HG02884 (cell line): ENCODE measurements around the gene GPR132.

Source experiments
- ATAC-seq: cut with Tn5 transposase; IDR thresholded peaks from one replicate; pipeline ENCODE4 v1.9.1; 2021; ENCODE audit warnings: mild to moderate bottlenecking, moderate library complexity; ENCODE audit not compliant: unreplicated experiment

GPR132 gene

DNA sequence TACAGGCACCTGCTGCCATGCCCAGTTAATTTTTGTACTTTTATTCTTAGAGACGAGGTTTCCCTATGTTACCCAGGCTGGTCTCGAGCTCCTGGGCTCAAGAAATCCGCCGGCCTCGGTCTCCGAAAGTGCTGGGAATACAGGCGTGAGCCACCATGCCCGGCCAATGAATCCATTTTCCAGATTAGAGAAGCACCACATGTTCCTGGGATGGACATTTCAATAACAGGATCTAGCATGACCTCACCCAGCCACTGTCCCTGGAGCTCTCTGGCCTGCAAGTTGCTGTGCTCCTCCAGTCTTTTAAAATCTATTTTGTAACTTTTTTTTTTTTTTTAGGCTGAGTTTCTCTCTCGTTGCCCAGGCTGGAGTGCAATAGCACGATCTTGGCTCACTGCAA lies 2.2 kb downstream of the GPR132 start:
- ATAC-seq = no peak

DNA sequence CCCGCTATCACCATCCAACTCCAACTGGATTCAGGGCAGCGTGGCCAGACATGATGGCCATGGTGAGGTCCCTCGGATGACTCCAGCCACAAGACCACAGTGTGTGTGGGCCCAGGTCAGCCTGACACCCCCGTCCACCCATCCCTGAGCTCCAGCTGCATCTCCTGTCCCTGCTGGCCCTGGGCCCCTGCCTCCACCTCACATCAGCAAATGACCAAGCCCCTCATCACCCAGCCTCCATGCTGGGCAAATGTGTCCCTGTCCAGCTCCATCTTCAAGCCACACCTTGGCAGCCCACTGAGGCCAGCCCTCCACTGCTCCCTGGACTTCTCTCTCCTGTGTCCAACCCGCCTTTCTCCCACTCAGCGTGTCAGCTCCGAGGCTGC lies 3.2 kb downstream of the GPR132 start:
- ATAC-seq = no peak

DNA sequence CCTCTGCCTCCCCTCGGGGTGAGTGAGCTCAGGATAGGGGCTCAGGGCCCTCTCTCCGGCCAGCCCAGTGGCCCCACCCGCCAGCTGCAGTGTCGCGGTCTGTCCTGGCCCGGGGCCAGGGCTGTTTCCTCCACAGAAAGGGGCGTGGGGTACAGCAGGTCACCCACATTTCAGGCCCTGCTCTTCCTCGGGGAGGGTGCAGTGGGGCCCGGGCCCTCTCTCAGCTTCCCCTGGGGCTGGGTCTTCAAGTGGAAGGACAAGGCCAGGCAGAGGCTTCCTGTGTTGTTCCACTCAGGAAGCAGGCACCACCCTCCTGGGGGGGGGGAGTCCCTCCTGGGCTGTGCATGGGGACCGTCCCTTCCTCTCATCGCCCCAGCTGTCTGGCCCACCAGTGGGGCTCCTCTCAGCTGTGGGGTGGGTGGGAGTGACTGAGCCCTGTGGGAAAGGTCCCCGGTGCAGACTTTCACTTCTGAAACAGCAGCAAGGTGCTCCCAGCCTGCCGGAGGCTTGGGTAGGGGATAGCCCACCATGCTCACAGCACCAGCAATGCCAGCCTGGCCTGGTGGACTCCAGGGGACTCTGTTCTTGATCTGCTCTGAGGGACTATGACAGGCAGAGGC lies 3.7 kb downstream of the GPR132 start:
- ATAC-seq = no peak

DNA sequence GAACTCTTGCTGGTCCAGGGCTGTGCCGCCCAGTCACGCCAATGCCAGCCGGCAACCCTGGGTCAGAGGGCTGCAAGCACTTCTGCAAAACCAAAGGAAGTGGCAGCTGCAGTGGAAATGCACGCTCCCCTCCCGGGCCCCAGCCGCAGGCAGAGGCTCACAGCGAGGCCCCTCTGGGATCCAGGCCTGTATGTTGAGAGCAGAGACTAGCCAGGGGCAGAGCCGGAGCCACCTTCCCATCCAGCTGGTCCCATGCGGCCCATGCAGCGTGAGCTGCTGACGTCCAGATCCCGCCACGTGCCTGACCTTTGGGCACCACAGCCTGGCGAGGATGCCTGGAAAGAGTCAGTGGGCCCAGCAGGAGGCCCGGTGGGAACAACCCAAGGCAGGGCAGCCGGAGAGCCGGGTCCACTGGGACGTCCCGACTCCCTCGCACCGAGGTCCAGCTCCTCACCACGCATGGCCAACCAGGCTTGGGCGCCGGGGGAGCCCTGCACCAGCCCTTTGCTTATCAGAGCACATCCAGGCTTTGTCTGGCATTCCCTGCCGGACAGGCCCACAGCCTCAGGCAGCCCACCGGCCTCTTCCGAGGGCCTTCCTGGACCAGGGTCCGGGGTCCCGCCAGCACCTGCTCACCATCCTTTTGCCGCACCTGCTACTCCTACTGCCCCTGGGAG lies 4.3 kb downstream of the GPR132 start:
- ATAC-seq = no peak

DNA sequence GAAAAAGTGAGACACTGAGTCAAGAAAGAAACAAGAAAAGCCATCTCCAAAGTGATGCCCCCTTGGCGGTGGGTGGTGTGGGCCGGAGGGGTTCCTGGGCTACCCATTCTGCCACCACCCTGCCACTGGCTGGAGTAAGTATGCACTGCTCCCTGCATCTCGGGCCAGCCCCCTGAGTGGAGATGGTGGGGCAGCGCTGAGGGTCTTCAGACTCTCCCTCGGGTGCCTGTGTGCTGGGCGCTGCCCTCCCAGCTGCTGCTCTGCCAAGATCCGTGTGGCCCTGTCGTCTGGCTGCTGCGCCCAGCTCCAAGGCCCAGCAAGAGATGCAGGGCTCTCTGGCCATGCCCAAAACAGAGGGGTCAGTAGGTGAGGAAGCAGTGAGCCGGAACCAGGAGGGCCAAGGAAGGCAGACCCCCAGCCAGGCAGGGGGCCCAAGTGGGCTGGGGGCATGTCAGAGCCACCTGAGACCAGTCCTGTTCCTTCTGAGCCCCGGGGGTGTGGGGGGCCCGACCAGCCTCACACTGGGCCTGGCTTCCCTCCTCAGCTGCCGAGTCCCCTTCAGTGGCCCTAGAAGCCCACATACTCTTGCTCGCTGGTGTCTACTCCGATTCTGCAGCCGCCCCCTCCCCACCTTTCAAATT lies 5.2 kb downstream of the GPR132 start:
- no peak for ATAC-seq

DNA sequence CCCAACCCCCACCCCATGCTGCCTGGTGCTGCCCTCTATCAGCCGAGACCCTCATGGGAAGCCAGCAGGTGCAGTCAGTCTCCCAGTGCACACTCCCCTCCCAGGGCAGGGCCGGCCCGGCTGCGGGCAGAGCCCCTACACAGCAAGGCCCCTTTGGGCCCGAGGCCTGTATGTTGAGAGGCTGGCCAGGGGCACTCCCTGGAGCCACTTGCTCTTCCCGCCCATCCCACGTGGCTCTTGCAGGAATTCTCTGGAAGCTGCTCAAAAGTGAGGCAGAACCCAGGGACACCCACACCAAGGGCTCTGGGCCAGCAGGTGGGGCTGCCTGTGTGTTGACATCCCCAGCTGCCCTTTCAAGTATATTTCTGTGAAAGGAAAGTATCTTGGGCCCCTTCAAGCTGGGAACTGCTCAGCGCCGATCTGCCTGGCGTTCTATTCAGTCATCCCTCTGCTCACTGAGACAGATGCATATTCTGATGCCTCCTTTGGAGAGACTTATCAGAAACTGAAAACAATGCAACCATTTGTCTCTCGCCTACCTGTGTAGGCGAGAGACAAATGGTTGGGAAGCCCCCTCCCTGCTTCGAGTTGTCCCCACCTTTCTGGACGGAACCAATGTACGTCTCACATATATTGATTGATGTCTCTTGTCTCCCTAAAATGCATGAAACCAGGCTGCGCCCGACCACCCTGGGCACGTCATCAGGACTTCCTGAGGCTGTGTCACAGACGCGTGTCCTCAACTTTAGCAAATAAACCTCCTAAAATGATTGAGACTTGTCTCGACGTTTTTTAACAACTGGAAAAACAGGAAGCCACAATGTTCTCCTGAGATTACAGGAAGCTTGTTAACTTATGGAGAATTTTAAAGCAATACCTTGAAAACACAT lies 6.0 kb downstream of the GPR132 start:
- no peak for ATAC-seq

DNA sequence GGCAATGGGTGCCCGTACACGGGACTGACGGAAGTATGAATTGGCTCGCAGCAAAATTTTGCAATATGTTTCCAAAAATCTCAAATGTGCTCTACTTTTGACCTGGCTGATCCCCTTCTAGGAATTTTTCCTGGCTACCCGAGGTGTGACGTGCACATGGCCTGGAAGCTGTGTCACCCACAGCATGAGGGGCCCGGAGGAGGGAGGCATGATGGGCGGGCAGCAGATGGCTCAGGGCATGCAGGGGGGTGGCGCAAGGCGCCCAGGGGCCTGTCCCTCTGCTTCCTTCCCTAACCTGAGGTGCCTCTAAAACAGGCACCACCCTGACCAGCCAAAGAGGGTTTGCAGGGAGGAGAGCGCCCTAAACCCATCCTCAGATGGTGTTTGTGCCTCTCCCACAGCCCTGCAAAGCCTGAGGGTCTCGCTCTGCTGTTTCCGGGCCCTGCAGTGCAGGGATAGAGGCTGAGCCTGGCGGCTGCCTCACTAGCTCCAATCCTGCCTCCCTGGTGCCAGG lies 6.7 kb downstream of the GPR132 start:
- no peak for ATAC-seq

DNA sequence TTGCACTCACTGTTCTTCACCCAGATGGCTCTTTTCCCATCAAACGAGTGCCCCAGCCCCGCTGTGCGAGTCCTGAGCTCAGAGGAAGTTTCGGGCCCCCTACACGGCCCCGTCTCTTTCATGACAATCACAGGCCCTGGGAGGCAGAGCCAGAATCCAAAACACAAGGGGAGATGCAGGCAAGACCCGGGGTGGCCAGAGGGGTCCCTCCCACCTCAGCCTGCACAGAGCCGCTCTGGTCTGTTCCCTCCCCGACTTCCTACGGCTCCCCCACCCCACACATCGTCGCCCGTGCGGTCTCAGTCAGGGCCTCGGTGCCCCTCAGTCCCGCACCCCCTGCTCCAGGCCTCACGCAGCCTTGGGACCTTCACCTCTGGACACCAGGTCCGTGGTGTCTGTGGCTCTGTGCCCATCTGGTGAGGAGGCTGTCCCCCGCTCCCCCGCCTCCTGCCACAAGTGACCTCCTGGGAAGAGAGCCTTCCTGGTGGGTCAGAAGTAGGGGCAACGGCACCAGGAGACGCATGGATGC lies 8.9 kb downstream of the GPR132 start:
- ATAC-seq = no peak

DNA sequence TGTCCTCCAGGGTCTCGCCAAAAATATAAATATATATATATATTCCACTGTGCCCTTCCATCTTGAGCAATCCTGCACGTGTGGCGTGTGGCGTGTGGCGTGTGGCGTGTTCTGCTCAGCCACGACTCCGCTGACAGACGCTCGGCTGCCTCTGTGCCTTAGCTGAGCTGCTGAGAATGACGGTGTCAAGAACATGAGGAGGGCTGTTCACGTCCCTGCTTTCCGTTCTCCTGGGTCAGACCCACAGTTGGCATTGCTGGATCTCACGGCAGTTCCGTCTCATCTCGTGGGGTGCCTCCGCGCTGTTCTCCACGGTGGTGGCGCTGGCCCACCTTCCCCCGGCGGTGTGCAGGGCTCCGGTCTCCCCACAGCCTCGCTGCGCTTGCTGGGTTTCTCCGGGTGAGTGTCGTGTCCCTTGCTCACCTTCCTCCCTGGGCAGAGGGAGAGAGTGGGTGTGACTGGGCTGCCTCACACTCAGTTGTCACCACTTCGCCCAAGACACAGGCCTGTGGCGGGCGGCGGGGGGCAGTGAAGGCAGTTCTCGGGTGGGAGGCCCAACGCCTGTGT lies 9.4 kb downstream of the GPR132 start:
- ATAC-seq = no peak

DNA sequence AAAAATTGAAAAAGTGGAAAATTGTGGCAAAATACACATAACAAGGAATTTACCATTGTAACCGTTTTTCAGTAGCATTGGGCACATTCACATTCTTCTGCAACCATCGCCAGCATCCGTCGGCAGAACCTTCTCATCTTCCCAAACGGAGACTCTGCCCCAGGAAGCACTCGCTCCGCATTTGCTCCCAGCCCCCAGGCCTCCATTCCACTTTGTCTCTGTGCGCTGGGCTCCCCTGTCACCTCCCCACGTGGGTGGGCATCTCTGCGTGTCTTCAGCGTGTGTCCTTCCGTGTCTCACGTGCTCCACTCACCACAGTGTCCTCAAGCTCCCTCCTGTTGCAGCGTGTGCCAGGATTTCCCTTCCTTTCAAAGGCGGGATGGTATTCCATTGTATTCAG lies 9.9 kb downstream of the GPR132 start:
- ATAC-seq = no peak

DNA sequence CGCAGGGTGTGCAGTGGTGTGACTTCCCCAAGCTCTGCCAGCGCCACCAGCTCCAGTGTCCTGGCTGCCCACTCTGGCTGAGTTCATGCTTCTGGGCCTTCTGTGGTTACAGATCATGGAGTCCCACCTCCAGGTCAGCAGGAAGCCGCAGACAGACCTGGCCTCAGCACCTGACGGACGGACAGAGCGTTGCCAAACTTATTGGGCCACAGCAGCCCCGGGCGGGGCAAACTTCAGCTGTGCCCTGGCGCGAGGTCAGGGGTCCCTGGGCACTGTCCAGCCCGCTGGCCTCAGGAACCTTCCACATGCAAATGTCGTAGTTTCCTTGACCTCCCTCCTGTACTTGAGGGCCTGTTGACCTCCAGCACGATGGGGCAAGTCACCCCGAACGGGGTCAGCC lies 11.2 kb downstream of the GPR132 start:
- no peak for ATAC-seq

DNA sequence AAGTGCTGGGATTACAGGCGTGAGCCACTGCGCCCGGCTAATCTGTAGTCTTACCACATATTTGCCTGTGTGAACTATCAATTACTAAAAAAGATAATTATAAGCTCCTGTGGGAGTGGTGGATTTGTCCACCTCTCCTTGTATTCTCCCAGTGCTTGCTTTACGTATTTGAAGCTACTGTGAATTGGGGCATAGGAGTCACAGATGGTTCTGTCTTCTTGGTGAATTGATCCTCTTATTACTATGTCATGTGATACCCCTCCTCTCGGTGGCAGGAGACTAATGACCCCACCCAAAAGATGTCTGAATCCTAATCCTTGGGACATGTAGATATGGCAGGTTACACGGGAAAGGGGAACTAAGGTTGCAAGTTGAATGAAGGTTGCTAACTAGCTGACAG lies 11.8 kb downstream of the GPR132 start:
- no peak for ATAC-seq

DNA sequence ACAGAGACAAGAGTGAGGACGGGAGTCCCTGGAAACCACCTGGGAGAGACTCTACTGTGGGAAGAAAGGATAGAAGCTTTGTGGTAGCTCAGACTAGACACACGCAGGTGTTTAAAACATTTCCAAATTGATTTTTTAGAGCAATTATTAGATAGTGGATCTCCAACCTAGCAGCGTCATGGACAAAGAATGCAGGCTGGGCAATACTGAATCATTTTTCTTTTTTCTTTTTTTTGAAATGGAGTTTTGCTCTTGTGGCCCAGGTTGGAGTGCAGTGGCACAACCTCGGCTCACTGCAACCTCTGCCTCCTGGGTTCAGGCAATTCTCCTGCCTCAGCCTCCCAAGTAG lies 13.1 kb downstream of the GPR132 start:
- ATAC-seq = no peak

DNA sequence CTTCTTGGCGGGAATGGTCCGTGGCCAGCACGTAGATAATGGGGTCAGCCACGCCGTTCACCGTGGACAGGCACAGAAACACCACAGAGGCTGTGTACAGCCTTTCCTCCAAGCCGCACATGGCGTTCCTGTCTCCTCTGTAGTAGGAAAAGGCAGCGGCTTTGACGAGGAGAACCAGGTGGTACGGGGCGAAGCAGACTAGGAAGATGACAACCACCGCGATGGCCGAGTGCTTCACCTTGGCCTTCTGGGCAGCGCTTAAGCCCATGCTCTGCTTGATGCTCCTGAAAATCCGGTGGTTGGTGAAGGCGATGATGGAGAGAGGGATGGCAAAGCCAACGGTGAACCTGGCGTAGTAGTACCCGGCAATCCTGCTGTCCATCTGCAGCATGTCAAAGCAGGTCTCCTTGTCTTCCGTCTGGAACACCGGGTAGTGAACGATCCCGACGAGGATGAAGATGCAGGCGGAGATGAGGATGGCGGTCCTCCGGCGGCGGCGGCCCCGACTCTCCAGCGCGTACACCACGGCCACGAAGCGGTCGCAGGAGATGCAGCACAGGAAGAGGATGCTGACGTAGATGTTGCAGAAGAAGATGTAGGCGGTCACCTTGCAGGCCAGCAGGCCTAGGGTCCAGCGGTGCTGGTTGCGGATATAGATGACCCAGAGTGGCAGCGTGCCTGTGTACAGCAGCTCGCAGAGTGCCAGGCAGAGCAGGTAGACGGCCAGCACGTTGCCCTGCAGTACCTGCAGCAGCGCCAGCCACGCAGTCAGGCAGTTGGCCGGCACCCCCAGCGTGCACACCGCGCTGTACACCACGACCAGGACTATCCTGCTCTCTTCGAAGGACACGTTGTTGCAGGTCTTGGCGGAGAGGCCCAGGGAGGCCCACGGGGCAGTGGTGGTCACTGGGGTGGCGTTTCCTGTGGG lies 13.8 kb downstream of the GPR132 start:
- ATAC-seq = no peak

DNA sequence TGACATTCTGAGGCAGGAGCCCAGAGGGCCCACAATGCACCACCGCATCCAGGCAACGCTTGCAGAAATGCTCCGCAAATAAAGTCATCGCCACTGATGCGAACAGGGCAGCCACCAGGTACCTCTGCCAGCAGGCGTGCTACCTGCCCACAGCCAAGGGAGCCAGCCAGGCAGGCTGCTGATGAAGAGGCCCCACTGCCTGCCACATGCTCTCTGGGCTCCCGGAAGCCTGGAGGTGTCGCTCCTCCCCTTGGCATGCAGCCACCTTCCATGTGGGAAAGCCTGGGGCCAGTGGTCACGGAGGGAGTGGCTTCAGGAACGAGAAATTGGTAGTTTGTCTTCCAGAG lies 14.7 kb downstream of the GPR132 start:
- no peak for ATAC-seq

DNA sequence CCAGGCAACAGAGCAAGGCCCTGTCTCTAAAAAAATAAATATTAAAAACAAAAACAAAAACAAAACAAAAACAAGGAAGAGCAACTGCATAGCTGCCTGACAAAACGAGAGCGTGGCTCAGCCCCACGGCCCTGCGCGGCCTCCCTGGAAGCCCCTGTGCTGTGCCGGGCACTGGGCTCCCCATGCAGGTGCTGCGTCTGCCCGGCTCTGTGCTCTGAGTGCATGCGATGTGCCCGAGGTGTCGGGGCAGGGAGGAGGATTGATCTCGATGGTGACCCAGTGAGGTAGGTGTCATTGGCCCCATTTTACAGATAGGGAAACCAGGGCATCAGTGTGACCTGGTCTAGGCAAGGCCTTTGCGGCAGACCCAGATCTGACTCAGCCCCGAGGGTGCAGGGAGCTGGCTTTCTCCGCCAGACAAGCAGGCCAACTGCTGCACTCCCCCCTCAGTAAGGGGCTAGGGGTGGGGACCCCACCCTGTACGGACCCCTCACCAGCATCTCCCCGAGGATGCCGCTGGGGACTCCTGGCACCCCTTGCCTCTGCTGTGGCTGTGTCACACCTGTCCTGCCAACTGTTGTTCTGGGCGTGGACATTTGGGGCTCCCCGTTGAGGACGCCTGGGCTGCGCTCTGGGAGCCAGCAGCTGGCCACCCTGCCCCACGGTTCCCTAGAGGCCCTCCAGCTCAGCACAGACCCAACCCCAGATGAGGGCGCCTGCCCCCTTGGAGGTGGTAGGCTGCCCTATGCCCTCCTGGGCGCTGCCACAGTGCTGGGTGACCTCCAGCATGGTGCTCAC lies 15.3 kb downstream of the GPR132 start:
- no peak for ATAC-seq

DNA sequence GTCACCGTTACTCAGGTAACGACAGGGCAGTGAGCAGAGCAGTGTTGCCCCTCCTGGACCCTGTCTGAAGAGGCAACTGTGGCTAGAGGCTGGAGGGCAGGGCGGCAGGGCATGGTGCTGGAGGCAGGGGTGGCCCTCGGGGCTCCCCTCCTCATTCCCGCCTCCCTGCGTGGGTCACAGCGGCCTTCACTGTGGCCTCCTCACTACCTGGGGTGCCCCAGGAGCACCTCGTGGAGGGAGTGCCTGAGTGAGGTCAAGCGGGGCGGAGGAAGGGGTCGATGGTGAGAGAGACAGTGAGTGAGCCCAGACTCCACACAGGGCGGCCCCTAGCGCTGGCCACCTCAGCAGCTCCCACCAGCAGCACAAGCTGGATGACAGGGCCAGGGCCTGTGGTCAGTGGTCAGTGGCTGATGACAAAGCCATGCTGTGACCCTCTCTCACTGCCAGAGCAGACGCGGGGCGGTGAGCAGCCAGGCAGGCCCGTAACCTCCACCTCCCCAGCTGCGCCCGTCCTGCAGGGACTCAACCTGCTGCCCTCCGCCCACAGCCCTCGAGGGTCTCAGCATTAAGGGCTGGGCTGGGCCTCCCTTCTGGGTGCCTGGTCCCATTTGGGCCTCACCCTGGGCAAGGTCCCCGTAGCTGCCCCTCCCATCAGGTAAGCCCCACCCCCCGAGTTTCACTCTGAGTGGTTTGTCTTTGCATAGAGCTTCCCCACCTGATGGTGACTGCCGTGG lies 17.8 kb downstream of the GPR132 start:
- ATAC-seq = no peak

DNA sequence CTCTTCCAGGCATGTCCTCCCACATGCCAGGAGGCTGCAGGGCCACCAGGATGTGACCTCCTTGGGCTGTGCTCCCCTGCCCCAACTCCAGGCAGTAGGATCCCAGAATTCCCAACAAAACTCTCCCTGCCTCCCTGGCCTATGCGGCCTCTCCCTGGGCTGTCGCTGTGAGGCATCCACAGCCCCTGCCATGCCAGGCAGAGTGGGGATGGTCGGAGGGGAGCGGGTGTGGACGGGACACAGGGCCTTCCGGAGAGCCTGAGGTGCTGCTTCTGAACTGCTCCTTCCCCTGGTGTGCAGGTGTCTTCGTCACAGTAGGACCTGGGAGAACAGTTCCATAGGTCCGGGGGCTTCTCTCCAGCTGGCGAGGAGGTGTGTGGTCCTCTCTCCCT lies 18.3 kb downstream of the GPR132 start:
- no peak for ATAC-seq
